NCI-H1694 treated with DMSO at 0.1 percent for 48 hours (cell line): ENCODE results near the gene NIM1K.
"Not testable (repeated sequence)": the region's sequence is repeated elsewhere in the genome, so short reads cannot be mapped to it uniquely, and the experiment has no call there.

Experiments
- DNase-seq: peaks from one replicate; lab custom pipeline; 2025; lab: John Stamatoyannopoulos, UW

The NIM1K gene

DNA sequence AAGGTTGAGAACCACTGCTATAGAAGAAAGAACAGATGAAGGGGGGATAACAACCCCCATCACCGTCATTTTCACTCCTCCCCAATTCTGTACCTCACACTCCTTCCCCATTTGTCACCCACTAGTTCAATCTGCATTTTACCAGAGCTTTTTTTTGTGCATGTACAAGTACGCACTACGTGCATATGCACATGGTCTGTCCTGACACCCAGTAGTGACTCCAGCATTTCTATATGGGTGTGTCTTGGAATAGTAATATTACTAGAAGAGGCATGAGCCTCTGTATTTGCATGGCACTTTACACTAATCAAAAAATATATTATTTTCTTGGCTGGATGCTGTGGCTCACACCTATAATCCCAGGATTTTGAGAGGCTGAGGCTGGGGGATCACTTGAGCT is 38.7 kb downstream of the NIM1K start:
- no peak for DNase-seq

DNA sequence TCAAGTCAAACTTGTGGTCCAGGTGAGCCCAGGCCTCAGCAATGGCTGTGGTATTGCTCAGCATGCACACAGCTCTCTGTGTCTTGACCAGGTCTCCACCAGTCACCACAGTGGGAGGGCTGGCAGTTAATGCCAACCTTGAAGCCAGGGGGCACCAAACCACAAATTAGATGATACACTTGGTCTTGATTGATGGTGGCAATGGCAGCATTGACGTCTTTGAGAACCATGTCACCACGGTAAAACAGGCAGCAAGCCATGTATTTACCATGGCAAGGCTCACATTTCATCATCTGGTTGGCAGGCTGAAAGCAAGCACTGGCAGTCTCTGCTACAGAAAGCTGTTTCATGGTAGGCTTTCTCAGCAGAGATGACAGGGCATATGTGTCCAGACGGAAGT is 40.0 kb downstream of the NIM1K start:
- DNase-seq, result peak; percentile 30

DNA sequence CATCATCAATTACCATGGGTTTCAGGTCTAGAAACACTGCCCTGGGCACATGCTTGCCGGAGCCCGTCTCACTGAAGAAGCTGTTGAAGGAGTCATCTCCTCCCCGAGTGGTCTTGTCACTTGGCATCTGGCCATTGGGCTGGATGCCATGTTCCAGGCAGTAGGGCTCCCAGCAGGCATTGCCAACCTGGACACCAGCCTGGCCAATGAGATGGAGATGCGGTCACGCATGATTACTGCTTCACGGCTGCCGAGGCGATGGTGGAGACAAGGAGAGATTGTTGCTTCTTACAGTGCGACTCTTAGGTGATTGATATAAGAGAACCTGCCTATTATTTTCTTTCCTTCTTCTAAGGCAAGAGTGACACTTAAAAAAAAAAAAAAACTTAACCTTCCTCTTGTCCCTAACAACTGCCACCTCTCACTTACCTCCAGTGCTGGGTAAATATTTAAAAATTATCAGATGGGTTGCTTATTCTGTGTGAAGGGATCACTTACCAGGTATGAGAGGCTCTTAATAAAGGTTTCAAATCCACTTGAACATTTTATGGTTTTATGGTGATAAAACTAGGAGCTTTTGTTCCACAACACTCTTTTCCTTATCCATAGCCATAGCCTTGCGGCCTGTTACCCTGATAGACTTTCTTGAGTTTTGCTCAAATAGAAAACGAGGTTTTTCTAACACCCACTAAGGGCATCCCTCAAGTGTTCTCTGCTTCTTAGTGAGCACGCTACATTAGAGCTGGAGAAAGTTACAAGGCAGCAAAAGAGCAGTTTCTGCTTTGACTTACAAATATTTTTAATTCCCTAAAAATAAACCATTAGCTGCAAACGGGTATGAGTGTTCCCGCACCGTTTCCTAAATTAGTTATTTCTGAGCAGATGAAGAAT is 41.2 kb downstream of the NIM1K start:
- DNase-seq, result no peak

DNA sequence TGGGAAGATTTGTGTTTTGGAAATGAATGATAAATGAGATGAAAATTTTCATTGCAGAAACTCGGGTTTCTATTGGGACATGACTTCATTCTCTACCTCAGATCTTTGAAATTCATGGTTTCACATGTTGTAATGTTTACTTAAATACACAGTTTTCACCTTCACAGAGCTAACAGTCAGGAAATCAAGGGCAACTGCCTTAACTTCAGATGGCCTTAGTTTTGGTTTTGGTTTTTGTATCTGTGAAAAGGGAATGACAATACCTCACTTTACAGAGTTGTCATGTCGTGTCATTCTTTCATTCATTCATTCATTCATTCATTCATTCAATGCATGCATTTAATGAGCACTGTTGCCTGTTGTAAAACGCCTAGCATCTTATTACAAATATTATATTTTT is 41.9 kb downstream of the NIM1K start:
- no peak for DNase-seq

DNA sequence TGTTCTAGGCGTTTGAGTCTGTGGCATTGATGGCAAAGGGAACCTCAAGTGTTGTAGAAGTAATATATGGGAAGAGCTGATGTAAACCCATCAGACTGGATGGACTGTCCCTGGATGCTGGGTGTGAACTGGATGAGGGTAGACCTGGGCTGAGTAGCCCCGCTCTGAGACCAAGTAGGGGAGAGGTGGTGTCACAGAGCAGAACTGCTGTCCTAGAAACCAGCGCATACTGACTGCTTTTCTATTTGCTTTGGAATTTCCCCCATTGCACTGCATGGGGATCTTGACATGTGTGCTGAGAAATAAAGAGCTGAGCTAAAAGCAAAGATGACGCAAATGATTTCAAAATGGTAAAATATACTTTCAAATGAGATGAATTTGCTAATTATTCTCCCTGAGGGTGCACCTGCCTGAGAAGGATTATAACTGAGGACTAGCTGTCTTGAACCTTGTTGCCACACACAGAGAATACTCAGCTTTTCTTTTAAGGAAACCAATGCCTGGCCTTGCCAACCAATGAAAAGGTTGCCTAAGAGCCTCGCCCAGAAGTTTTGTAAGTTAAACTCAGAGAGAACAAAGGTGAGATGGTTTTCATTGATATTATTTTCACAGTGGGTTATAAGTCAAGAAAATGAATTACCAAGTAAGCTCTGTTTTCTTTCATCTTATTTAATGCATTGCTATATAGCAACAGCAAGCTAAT is 44.8 kb downstream of the NIM1K start:
- DNase-seq, result no peak

DNA sequence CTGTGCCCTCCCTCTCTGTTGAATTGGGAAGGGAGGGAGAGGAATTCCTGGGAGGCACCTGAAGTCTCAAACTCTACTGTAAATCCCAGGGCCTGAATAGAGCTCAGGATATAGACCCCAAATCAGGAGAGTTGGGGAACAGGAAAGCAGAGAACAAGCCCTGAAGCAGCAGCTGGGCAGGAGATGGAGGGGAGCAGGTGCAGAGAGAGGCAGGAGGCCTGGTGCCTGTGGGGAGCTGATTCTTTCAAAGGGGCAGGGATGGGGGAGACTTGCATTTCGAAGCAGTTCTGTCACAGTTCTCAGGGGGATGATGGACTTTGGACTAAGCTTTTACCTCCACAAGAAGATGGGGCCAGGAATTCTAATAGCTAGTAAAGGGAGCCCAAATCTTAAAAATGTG is 50.2 kb downstream of the NIM1K start:
- DNase-seq, result no peak

DNA sequence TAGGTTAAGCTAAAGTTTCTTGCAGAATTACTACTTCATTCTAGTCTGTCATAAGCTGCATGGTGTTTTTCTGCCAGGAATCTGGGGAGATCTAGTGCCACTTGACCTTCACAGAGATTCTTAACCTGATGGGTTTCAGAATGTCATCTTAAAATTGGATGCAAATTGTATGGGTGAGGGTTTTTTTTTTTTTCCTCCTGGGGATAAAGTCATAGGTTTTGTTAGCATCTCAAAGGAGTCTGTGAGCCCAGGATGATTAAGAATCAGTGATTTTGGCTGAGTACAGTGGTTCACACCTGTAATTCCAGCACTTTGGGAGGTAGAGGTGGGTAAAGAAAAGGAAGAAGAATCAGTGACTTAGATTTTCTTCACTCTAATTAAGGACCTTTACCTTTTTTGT is 51.2 kb downstream of the NIM1K start:
- no peak for DNase-seq

DNA sequence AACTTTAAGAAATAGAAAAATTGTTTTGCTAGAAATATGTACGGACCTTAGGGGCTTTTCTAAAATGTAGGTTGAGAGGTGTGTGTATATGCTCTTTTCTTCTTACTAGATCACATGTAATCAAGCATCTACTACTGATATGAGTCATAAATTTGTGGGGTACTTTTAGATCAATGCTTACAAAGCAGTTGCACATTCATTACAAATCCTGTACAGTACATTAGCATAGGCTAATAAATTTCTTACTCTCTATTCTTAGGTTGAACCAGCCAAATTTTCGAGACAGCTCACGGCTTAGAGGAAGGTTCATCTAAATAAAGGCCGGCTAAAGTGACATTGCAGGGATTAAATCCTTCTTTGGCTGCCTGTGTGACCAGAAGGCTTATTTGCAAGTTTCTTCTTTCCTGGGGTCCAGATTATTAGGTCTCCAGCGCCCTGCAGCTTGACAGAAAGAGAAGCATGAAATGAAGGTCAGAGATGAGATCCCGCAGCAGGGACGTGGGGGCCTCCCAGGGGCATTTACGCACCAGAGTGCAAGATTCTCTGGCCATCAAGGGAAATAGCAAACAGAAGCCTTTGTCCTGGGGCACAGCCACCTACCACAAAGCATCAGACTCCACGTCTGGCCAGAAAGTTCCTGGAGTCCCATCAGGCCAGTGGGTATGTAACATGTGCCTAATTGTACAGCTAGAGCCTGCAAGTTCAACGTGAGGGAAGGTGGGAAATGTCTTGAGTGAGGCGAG is 53.0 kb downstream of the NIM1K start:
- DNase-seq, result no peak

DNA sequence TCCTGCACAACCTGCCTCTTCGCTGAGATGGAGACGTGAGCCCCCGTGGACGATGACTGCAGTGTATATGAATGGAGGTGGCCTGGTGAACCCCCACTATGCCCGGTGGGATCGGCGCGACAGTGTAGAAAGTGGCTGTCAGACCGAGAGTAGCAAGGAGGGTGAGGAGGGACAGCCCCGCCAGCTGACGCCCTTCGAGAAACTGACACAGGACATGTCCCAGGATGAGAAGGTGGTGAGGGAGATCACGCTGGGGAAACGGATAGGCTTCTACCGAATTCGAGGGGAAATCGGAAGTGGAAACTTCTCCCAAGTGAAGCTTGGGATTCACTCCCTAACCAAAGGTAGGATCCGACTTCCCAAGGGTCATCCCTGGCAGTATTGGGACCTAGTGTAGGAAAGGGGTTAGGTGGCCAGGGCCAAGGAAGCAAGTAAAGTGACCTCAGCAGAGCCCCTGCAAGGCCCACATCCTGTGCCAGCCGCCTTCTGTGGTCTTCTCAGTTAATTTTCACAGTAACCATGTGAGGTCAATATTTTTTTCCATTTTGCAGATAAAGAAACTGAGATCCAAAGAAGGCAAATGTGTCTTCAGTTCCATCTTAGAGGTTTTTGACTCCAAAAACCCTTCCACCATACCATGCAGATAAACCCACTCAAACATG is 53.8 kb downstream of the NIM1K start:
- no peak for DNase-seq

DNA sequence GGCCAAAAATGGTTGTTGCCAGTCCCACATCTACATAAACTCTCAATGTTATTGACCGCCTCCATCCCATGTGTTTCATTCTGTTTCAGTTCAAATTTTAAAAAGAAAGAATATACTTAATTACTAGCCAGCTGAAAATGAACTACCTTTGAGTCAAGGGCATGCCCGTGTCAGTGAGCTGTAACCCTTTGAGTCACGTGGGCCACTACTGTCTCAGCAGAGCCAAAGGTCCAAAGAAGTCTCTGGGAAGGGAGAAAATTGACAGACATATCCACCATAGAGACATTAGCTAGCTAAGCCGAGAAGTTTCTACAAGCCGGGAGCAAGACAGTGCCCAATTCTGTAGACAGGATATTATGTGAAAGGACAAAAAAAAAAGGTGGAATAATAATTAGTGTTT is 59.7 kb downstream of the NIM1K start:
- DNase-seq, result no peak

DNA sequence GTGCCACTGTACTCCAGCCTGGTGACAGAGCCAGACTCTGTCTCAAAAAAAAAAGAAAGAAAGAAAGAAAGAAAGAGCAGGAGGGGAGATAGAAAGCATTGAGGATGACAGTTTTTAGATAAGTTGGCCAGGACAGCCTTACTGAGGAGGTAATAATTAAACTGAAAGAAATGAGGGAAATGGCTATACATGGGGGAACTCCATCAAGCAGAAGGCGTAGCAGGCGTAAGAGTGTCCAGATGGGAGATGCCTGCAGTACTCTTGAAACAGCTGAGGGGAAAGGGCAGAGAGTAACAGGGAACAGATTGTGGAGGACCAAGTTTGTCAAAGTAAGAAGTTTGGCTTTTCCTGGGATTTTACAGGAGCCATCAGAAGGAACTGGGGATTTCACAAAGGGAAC is 63.7 kb downstream of the NIM1K start:
- no peak for DNase-seq

DNA sequence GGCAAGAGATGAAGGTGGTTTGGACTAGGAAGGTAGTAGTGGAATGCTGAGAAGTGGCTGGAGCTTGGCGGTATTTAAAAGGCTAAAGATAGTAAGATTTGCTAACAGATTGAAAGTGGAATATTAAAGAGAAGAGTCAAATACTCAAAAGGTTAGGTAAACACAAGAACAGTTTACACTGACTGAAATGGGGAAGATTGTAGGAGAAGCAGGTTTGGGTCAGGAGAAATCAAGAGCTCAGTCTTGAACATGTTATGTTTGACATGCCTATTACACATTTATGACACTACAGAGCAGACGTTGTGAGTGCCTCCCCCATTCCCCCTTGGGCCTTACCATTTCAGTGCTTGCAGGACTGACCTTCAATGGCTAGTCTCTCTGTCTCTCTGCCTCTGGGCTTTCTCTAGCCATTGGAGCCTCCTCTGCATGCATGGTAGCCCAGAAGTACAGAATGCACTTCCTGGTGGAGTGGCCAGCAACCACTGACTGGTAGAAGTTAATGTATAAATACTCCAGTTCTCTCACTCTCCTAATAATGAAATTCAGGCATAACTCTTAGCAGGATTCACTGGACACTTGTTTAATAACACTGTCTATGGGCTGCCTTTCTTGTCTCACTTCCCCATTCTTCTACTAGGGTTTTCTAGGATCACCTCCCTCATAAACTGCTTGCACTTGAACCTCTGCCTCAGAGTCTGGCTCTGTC is 64.4 kb downstream of the NIM1K start:
- no peak for DNase-seq

DNA sequence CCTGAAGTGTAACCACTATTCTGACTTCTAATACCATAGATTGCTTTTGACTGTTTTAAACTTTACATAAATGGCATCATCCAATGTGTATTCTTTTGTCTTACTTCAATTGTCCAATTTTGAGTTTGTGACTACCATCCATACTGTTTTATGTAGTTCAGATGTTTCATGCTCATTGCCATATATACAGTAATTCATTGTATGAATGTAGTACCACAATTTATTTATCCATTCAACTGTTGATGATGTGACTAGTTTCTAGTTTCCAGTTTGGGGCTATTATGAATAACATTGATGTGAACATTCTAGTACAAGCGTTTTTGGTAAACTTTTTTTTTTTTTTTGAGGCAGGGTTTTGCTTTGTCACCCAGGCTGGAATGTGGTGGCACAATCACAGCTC is 66.1 kb downstream of the NIM1K start:
- DNase-seq, result no peak

DNA sequence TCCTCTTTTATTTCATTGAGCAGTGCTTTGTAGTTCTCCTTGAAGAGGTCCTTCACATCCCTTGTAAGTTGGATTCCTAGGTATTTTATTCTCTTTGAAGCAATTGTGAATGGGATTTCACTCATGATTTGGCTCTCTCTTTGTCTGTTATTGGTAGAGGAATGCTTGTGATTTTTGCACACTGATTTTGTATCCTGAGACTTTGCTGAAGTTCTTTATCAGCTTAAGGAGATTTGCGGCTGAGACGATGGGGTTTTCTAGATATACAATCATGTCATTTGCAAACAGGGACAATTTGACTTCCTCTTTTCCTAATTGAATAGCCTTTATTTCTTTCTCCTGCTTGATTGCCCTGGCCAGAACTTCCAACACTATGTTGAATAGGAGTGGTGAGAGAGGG is 70.2 kb downstream of the NIM1K start:
- not testable (repeated sequence) for DNase-seq

DNA sequence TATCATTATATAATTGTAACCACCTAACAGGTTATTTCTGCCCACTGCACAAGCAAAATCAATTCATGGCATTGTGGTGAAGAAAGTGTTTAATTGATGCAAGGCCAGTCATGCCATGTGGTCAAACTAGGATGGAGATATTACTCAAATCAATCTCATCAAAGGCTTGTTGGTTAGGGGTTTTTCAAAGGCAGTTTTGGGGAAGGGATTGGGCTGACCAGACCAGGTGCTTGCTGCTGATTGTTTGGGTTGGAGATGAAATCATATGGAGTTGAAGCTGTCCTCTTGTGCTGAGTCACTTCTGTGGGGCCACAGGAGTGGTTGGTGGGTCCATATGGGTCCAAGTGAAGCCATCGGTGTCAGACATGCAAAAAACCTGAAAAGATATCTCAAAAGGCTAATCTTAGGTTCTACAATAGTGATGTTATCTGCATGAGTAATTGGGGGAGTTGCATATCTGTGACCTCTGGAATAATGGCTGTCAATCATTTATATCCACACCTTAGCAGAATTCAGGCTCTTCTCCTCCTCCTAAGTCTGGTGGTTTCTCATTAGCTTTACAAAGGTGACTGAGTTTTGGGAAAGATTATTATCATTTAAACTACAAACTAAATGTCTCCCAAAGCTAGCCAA is 76.3 kb downstream of the NIM1K start:
- DNase-seq, result no peak

DNA sequence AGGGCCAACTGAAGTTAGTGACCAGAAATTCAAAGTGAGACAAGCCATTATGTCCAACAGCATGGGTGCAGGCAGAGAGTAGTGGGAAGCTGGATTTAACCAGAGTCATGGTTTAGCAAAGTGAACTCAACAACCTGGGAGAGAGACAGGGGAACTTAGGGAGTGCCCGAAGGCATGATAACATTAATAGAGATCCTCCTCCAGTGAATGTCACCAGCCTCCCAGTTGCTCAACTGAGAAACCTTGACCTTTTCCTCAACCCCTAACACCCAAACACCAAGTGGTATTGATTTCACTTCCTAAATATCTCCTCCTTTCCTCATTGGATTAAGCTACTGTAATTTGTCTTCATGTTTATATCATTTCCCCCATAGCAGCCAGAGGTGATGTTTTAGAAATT is 78.6 kb downstream of the NIM1K start:
- DNase-seq, result no peak

DNA sequence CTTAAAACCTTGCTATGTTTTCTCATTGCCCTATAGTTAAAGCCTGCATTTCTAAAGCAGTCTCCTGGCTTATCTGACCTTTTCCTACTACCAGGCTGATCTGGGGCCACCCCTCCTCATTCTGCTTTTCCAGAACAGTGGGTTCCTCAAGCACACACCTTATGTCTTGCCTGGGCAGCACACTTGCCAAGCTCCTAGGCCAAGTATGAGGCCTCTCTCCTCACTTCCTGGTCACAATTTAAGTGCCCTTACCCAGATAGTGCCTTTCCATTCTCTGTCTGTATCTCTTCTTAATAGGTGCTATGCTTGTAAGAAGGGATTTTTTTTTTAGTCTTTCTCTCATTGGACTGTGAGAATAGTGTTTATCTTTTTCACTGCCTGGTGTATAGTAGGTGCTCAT is 81.5 kb downstream of the NIM1K start:
- DNase-seq, result no peak

DNA sequence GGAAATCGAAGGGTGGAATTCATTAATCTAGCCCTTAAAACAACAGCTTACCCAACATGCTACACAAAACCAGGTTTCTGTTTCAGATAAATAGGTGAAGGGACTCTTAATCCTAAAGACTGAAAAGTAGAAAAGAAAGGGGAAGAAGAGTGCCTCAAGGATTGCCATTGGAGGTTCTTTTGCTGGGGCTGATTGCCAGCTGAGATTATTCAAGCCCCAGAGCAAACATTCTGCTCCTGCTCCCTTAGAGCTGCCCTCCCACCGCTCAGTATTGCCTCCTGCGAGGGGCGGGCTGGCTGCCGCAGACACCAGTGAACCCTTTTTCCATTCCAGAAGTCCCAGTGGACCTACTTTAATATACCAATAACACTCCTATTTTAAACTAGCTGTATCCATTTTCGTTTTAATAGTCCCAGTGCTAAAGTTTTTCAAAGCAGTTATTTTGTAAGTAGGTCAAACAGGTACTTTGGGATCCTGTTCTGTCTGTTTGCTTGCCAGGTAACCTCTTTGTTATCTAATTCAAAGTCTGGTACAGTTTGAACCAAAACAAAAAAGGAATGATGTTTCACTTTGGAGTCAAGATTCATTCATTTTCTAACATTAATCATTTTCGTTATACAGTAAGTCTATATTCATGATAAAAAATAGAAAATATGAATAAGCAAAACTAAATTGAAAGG is 82.5 kb downstream of the NIM1K start:
- no peak for DNase-seq

DNA sequence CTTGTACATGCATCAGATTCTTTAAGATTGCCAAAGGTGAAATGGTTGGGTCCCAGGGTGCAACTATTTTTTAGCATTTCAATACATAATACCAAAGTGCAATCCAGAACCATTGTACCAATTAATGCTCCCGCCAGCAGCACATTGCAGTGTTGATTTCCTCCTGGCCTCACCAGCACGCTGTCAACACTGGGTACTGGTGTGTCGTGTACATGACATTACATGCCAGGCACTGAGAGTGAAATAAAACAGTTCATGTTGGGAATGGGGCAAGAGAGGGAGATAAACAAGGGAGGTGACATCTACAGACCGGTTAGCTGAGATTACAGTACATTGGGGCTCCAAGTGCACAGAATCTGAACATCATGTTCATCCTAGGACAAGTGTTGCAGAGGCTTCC is 83.4 kb downstream of the NIM1K start:
- no peak for DNase-seq

DNA sequence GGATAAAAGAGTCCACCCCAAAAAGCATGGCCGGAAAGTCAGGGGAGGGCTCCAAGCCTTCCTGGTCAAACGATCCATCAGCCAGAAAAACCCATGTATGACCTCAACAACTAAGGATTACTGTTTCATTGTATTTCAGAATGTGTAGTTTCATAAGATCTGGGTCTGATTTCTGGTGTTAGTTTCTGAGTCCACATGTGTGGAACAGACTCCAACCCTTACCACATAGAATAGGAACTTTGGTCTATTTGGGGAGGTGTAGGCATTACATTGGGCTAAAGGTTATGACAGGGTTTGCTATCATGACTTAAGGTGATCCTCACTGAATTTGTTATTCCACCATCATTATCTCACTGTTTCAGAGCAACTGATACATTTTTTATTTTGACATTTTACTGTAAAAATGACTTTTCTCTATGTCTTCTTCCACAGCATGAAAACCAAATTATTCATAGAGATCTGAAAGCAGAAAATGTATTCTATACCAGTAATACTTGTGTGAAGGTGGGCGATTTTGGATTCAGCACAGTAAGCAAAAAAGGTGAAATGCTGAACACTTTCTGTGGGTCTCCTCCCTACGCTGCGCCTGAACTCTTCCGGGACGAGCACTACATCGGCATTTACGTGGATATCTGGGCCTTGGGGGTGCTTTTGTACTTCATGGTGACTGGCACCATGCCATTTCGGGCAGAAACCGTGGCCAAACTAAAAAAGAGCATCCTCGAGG is 87.7 kb downstream of the NIM1K start:
- no peak for DNase-seq
